Measurements from ENCODE around the gene PHTF2. TPM values are rescaled to one million over a fixed set of nuclear protein-coding genes. Genes with fewer than 3 reads are reported as not detected.

Gene PHTF2
- total and polyA plus RNA-seq, 4 donors: 8.8 to 38.4 (median 26.1) TPM

DNA sequence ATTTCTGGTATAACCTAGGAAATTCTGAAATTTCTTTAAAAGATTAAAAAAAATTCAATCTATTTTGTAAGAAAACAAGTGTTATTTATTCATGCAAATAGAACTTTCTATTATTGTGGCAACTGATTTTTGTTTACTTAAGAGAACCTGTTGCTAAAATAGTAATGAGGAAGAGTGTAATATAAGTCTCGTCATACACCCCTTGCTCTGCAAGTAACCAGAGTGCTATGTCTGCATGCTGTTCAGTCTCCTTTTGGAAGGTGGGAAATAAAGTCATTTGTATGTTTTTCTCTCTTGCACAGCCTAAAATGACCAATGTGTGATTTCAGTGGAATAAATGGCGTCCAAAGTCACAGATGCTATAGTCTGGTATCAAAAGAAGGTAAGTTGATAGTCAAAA, 41.3 kb downstream of the PHTF2 start:
- Histone ChIP-seq H3K27me3 (ENCODE audit: control insufficient read depth in 1 of 2, insufficient read depth in 2 of 2, low read length in 1 of 2) (no peaks in the 10 kb centered on the region), H3K4me3 (ENCODE audit: low read length in 2 of 2) (no peak overlapping the region), H3K27ac (ENCODE audit: low read depth in 1 of 2, low read length in 2 of 2) (no peak overlapping the region), H3K4me1 (ENCODE audit: control insufficient read depth in 1 of 2, insufficient read depth in 2 of 2, low read length in 2 of 2) (peaks cover 0 to 5% of the 10 kb centered on the region in 2 donors), H3K36me3 (ENCODE audit: control insufficient read depth in 1 of 2, insufficient read depth in 2 of 2, low read length in 1 of 2) (no peaks in the 10 kb centered on the region), H3K9me3 (ENCODE audit: control insufficient read depth, low read length) (no peaks in the 10 kb centered on the region)
- DNase-seq: no peak
- 81 to 84% methylated on average over 2 of the region's 2 CpGs for WGBS, 2 donors
- intact Hi-C loops (cut with DNase I): no loop called here
- ATAC-seq (ENCODE audit: low FRiP score): no peak

DNA sequence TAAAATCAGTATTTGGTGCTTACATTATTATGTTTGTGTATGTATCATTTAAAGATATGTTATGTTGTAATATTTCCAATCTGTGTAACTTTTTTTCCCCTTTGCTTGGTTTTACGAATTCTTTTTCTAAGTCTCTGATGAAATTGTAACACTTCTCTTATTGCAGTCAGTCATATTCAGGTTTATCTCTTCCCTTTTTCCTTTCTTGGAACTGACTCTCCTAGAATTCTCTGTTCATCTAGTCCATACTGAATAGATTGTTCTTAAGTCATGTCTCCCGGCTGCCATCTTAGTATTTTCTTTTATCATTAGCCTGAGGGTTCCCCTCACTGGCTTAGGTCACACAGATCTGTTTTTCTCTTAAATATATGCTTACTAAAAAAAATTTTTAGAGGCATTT, 44.6 kb downstream of the PHTF2 start:
- H3K36me3 ChIP-seq (ENCODE audit: control insufficient read depth in 1 of 2, insufficient read depth in 2 of 2, low read length in 1 of 2): no peaks in the 10 kb centered on the region
- H3K9me3 ChIP-seq (ENCODE audit: control insufficient read depth, low read length): no peaks in the 10 kb centered on the region
- H3K4me3 ChIP-seq (ENCODE audit: low read length in 2 of 2): no peak overlapping the region
- 95% methylated on average over 2 of the region's 2 CpGs for WGBS, 2 donors
- ATAC-seq (ENCODE audit: low FRiP score) (no peak), DNase-seq (no peak)
- H3K27ac ChIP-seq (ENCODE audit: low read depth in 1 of 2, low read length in 2 of 2): no peak overlapping the region
- intact Hi-C loops (cut with DNase I): no loop called here
- H3K4me1 ChIP-seq (ENCODE audit: control insufficient read depth in 1 of 2, insufficient read depth in 2 of 2, low read length in 2 of 2): peaks cover 0 to 2% of the 10 kb centered on the region in 2 donors
- no peaks in the 10 kb centered on the region for H3K27me3 ChIP-seq (ENCODE audit: control insufficient read depth in 1 of 2, insufficient read depth in 2 of 2, low read length in 1 of 2)

DNA sequence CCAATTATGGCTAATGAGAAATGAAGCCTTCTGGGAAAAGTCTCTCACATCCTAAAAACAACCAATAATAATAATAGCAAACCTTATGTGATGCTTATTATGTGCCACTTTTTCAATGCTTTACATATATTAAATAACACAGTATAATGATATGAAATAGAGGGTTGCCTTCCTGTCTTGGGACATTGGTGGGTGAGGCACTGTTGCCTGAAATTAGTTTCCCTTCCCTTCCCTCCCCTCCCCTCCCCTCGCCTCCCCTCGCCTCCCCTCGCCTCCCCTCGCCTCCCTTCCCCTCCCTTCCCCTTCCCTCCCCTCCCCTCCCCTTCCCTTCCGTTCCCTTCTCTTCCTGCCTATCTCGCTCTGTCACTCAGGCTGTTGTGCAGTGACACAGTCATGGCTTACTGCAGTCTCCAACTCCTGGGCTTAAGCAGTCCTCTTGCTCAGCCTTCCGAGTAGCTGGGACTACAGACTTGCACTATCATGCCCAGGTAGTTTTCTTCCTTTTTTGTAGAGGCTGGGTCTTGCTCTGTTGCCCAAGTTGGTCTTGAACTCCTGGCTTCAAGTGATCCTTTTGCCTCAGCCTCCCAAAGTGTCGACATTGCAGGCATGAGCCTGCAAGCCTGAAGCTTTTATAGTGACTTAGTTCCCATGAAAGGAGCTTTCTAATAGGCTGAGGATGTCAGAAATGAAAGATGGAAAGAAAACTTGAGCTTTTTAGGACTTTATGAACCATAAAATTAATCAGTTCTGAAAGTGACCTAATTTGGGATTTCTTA, 47.9 kb downstream of the PHTF2 start:
- intact Hi-C loops (cut with DNase I): no loop called here
- H3K27ac ChIP-seq (ENCODE audit: low read depth in 1 of 2, low read length in 2 of 2): no peak overlapping the region
- no peaks in the 10 kb centered on the region for H3K4me1 ChIP-seq (ENCODE audit: control insufficient read depth in 1 of 2, insufficient read depth in 2 of 2, low read length in 2 of 2)
- H3K4me3 ChIP-seq (ENCODE audit: low read length in 2 of 2): no peak overlapping the region
- H3K36me3 ChIP-seq (ENCODE audit: control insufficient read depth in 1 of 2, insufficient read depth in 2 of 2, low read length in 1 of 2): no peaks in the 10 kb centered on the region
- ATAC-seq (ENCODE audit: low FRiP score) (no peak), DNase-seq (no peak)
- no peaks in the 10 kb centered on the region for H3K27me3 ChIP-seq (ENCODE audit: control insufficient read depth in 1 of 2, insufficient read depth in 2 of 2, low read length in 1 of 2)
- WGBS, 2 donors: 85 to 86% methylated on average over 4 to 8 of the region's 8 CpGs
- H3K9me3 ChIP-seq (ENCODE audit: control insufficient read depth, low read length): no peaks in the 10 kb centered on the region

DNA sequence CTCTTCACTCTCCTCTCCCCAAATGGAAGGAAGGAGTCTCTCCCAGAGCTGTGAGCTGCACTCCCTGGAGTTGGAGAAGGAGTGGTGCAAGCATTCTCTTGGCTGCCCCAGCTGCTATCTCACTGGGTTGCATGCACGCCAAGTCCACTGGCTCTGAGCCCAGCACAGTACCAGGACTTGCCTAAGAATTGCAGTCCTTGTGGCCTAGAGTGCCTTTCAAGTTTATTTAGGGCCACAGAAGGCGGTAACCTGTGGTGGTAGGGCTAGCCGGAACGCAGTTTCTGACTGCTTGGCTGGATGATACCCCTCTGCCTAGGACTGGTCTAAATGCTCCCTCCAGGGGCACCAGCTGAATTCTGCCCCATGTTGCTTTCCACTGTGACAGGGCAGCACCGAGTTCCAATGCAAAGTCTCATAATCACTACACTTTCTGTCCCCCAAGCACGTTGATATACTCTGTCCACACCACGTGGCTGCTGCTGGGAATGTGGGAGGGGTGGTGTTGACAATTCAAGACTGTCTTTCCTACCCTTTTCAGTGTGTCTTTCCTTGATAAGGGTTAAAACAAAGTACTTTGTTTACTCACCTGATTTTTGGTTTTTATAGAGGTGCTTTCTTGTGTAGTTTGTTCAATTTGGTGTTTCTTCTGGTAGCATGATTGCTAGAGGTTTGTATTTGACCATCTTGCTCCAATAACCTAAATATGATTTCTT, 57.0 kb downstream of the PHTF2 start:
- Histone ChIP-seq H3K4me3 (ENCODE audit: low read length in 2 of 2) (no peak overlapping the region), H3K27ac (ENCODE audit: low read depth in 1 of 2, low read length in 2 of 2) (no peak overlapping the region), H3K4me1 (ENCODE audit: control insufficient read depth in 1 of 2, insufficient read depth in 2 of 2, low read length in 2 of 2) (peaks cover 0 to 1% of the 10 kb centered on the region in 2 donors), H3K36me3 (ENCODE audit: control insufficient read depth in 1 of 2, insufficient read depth in 2 of 2, low read length in 1 of 2) (no peaks in the 10 kb centered on the region), H3K9me3 (ENCODE audit: control insufficient read depth, low read length) (no peaks in the 10 kb centered on the region), H3K27me3 (ENCODE audit: control insufficient read depth in 1 of 2, insufficient read depth in 2 of 2, low read length in 1 of 2) (no peaks in the 10 kb centered on the region)
- no peak for DNase-seq
- intact Hi-C loops (cut with DNase I): no loop called here
- 79% methylated on average over 7 of the region's 7 CpGs for WGBS, 2 donors
- ATAC-seq (ENCODE audit: low FRiP score): no peak

DNA sequence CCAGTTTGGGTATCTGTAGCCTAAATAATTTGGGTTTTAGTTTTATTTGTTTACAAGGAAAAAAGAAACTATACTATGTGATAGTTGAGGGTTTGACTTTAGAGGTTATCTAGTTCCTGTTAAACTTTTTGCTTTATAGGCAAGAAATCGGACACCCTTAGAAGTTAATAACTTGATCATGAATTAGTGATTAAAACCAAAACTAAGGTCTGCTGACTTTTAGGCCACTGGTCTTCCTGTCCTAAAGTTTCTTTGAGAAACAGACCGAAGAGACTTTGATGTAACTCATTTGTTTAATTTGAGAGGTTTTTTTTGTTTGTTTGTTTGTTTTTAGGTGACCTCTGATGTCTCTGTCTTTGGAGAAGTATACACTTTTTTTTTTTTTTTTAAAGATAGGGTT, 59.7 kb downstream of the PHTF2 start:
- ATAC-seq (ENCODE audit: low FRiP score) (no peak), DNase-seq (no peak)
- 89 to 90% methylated on average over 2 of the region's 2 CpGs for WGBS, 2 donors
- peaks cover 0 to 1% of the 10 kb centered on the region in 2 donors for H3K4me1 ChIP-seq (ENCODE audit: control insufficient read depth in 1 of 2, insufficient read depth in 2 of 2, low read length in 2 of 2)
- no peaks in the 10 kb centered on the region for H3K9me3 ChIP-seq (ENCODE audit: control insufficient read depth, low read length)
- H3K27ac ChIP-seq (ENCODE audit: low read depth in 1 of 2, low read length in 2 of 2): no peak overlapping the region
- no peaks in the 10 kb centered on the region for H3K36me3 ChIP-seq (ENCODE audit: control insufficient read depth in 1 of 2, insufficient read depth in 2 of 2, low read length in 1 of 2)
- no peak overlapping the region for H3K4me3 ChIP-seq (ENCODE audit: low read length in 2 of 2)
- H3K27me3 ChIP-seq (ENCODE audit: control insufficient read depth in 1 of 2, insufficient read depth in 2 of 2, low read length in 1 of 2): no peaks in the 10 kb centered on the region
- intact Hi-C loops (cut with DNase I): no loop called here

DNA sequence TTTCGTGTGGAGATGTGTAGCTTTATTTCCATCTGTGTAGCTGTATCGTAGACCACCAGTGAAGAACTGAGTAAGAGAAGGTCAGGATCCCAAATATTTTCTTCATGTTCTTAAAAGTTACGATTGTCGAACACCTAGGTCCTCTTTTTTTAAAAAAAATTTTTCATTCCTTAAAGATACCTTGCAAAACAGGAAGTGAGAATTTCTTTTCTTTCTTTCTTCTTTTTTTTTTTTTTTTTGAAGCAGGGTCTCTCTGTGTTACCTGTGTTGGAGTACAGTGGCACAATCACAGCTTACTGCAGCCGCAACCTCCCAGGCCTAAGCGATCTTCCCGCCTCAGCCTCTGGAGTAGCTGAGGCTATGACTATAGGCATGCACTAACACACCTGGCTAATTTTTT, 60.8 kb downstream of the PHTF2 start:
- DNase-seq: no peak
- no peak for ATAC-seq (ENCODE audit: low FRiP score)
- Histone ChIP-seq H3K27me3 (ENCODE audit: control insufficient read depth in 1 of 2, insufficient read depth in 2 of 2, low read length in 1 of 2) (no peaks in the 10 kb centered on the region), H3K4me1 (ENCODE audit: control insufficient read depth in 1 of 2, insufficient read depth in 2 of 2, low read length in 2 of 2) (peaks cover 0 to 1% of the 10 kb centered on the region in 2 donors), H3K27ac (ENCODE audit: low read depth in 1 of 2, low read length in 2 of 2) (no peak overlapping the region), H3K9me3 (ENCODE audit: control insufficient read depth, low read length) (no peaks in the 10 kb centered on the region), H3K36me3 (ENCODE audit: control insufficient read depth in 1 of 2, insufficient read depth in 2 of 2, low read length in 1 of 2) (no peaks in the 10 kb centered on the region), H3K4me3 (ENCODE audit: low read length in 2 of 2) (no peak overlapping the region)
- intact Hi-C loops (cut with DNase I): no loop called here
- WGBS, 2 donors: 98 to 99% methylated on average over 7 of the region's 7 CpGs

DNA sequence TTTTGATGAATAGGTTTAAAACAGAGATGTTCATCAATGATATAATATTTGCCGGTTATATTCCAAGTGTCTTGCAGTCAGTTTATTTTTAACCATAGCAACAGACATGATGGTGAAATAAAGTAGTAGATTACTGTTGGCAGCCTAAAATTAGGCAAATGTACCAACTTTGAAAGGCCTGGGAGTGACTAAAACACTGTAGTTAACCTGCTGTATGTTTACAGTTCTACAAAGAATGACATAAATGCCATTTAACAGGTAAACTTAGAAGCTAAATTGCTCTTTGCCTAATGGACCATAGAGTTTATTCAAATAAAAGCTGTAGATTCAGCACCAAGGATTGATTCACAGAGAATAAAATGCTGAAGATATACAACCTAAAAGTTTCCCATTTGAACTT, 64.1 kb downstream of the PHTF2 start:
- Histone ChIP-seq H3K27me3 (ENCODE audit: control insufficient read depth in 1 of 2, insufficient read depth in 2 of 2, low read length in 1 of 2) (no peaks in the 10 kb centered on the region), H3K4me3 (ENCODE audit: low read length in 2 of 2) (no peak overlapping the region), H3K9me3 (ENCODE audit: control insufficient read depth, low read length) (no peaks in the 10 kb centered on the region), H3K27ac (ENCODE audit: low read depth in 1 of 2, low read length in 2 of 2) (no peak overlapping the region), H3K36me3 (ENCODE audit: control insufficient read depth in 1 of 2, insufficient read depth in 2 of 2, low read length in 1 of 2) (no peaks in the 10 kb centered on the region), H3K4me1 (ENCODE audit: control insufficient read depth in 1 of 2, insufficient read depth in 2 of 2, low read length in 2 of 2) (peaks cover 1 to 3% of the 10 kb centered on the region in 2 donors)
- no peak for ATAC-seq (ENCODE audit: low FRiP score)
- intact Hi-C loops (cut with DNase I): no loop called here
- WGBS, 2 donors: 5 to 13% methylated on average over 1 of the region's 1 CpG
- no peak for DNase-seq

DNA sequence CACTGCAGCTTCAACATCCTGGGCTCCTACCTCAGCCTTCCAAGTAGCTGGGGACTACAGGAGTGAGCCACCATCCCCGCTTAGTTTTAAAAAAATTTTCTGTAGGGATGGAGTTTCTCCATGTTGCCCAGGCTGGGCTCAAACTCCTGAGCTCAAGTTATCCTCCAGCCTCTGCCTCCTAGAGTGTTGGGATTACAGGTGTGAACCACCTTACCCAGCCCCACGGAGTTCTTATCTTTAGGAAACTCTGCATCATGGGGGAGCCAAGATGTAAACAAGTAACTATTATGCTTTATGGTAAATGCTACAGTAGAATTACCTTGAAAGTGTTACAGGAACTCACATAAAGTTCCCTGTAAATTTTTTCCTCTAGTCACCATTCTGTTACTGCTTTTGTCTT, 65.3 kb downstream of the PHTF2 start:
- DNase-seq (no peak), ATAC-seq (ENCODE audit: low FRiP score) (no peak)
- no peaks in the 10 kb centered on the region for H3K9me3 ChIP-seq (ENCODE audit: control insufficient read depth, low read length)
- no peaks in the 10 kb centered on the region for H3K36me3 ChIP-seq (ENCODE audit: control insufficient read depth in 1 of 2, insufficient read depth in 2 of 2, low read length in 1 of 2)
- peaks cover 1 to 3% of the 10 kb centered on the region in 2 donors for H3K4me1 ChIP-seq (ENCODE audit: control insufficient read depth in 1 of 2, insufficient read depth in 2 of 2, low read length in 2 of 2)
- WGBS, 2 donors: 90 to 93% methylated on average over 2 of the region's 2 CpGs
- H3K27me3 ChIP-seq (ENCODE audit: control insufficient read depth in 1 of 2, insufficient read depth in 2 of 2, low read length in 1 of 2): no peaks in the 10 kb centered on the region
- intact Hi-C loops (cut with DNase I): no loop called here
- H3K27ac ChIP-seq (ENCODE audit: low read depth in 1 of 2, low read length in 2 of 2): no peak overlapping the region
- H3K4me3 ChIP-seq (ENCODE audit: low read length in 2 of 2): no peak overlapping the region

DNA sequence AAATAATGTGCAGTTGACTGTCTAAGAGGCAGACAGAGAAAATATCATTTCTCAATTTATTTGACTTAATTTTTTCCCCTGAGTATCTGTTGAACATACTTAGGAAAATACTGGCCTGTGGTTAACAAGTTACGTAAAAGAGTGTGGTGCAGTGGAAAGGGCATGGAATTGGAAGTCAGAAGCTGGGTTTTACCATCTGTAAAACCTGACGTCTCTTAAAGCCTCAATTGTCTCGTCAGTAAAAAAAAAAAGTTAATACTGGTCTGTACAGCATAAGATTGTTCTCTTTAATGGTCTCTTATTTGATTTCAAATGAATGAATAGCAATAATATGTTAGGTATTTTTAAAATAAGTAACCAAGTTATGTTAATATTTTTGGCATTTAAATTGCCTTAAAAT, 67.8 kb downstream of the PHTF2 start:
- intact Hi-C loops (cut with DNase I): no loop called here
- no peak for ATAC-seq (ENCODE audit: low FRiP score)

More for the DNA sequence above, 67.8 kb downstream of the PHTF2 start:
- DNase-seq: no peak
- Histone ChIP-seq H3K27me3 (ENCODE audit: control insufficient read depth in 1 of 2, insufficient read depth in 2 of 2, low read length in 1 of 2) (no peaks in the 10 kb centered on the region), H3K36me3 (ENCODE audit: control insufficient read depth in 1 of 2, insufficient read depth in 2 of 2, low read length in 1 of 2) (no peaks in the 10 kb centered on the region), H3K9me3 (ENCODE audit: control insufficient read depth, low read length) (no peaks in the 10 kb centered on the region), H3K4me3 (ENCODE audit: low read length in 2 of 2) (no peak overlapping the region), H3K4me1 (ENCODE audit: control insufficient read depth in 1 of 2, insufficient read depth in 2 of 2, low read length in 2 of 2) (peaks cover 0 to 3% of the 10 kb centered on the region in 2 donors), H3K27ac (ENCODE audit: low read depth in 1 of 2, low read length in 2 of 2) (no peak overlapping the region)
- 83 to 91% methylated on average over 3 of the region's 3 CpGs for WGBS, 2 donors

Measured in aorta (tissue), 5 donors.